Glomerular visceral epithelial cell (primary cell): ENCODE data around the gene RALGPS1.

ENCODE experiments used
- DNase-seq: peaks from one replicate; pipeline ENCODE4 v3.0.0-alpha.2; 2016; ENCODE audit errors: extremely low spot score

Gene RALGPS1

DNA sequence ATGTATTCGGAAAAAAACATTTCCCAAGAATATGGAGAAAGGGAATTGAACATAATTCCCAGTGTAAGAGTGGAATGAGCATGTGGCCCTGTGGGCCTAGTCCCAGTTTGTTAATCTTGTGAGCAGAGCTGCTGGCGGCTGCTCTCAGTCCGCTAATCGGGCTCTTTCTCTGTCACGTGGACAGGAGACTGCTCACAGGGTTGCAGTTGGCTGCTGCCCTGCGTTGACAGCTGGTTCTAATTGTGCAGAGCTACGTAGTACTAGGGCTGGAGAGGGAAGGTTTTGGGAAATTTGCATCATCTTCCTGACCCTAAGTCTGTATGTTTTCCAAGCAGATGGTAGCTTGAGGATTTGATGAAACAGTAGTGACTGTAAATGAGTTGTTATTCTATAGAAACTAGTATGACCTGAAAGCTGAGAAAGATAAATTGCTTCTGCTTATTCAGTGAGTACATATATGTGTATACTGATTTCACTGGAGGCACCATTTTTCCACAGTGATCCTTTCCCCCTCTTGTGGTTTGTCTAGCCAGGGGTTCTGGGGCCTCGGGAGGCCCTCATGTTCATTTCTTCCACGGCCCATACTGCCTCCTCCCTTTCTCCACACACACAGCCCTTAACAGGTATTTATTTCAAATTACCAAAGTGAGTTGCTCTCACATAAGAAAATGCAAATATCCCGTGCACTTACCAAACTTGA, 107.2 kb downstream of the RALGPS1 start:
- no peak for DNase-seq

DNA sequence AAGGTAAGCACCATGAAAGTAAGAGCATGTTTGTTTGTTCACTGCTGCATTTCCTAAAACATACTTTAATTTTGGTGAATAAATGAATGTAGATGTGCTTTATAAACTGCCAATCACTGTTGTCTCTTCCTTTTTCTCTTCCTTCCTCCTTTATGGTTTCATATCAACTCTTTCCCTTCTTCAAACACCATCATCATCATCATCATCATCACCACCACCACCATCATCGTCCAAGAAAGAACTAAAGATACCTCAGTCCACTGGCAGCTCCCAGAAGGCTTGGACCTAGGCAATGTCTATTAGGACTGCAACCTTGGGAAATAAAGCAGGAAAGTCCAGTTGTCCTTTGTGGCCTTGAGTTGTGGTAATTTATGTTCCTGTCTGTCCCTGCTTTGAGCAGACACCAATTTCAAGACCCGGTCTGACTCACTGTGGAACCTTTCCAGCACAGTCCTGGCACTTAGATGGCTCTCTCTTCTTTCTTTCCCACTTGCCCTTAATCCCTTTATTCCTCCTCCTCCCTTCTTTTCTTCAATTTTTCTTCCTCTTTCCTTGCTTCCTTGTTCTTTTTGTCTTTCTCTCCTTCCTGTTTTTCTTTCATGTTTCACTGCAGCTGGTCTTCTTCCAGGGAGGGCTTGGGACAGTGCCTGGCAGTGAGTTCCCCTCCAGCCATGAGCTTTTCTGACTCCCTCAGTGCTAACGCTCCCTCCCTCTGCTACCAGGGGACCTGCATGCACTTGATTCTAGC, 108.5 kb downstream of the RALGPS1 start:
- DNase-seq = no peak

DNA sequence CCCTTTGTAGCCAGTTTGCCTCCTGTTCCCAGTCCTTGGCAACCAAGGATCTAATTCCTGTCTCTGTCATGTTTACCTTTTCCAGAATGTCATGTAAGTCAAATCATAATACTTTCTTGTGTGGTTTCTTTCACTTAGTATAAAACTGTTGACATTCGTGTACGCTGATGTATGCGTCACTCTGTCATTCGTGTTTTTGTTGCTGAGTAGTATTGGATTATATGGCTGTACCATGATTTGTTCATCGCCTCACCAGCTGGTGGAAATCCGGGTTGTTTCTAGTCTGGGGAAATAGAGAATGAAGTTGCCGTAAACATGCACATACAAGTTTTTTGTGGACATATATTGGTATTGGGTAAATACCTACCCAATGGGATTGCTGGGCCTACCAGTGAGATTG, 110.5 kb downstream of the RALGPS1 start:
- DNase-seq = no peak

DNA sequence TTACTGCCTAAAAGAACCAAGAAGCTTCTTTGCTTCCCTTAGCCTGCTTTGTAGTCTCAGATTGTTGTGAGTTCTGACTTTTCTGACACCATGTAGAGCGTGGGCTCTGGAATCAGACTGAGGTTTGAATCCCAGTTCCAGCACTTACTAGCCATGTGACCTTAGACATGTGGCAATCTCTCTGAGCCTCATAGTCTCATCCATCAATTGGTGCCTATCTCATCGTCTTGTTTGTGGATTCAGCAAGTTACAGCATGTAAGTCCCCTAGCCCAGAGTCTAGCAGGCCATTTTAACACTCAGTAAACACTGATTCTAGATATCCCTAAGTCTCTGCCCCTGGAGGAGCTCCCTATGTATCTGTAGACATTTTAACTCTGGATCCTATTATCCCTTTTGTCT, 113.1 kb downstream of the RALGPS1 start:
- DNase-seq = no peak

DNA sequence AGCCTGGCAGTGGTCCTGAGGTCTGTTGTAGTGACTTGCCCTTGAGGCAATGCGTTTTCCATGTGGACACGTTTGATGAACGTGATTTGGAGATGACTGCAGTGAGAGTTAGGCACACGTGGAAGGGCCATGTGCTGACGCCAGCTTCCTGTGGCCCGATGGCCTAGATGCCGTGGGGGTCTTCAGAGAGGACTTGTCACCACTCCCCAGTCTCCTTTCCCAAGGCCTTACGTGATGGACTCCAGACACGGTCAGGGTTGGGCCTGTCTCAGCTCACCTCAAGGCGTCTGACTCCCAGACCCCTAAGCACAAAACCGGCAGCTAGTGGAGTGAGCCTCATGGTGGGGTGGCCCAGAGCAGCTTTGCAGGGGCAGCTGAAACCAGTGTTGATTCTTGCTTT, 115.0 kb downstream of the RALGPS1 start:
- DNase-seq = no peak

DNA sequence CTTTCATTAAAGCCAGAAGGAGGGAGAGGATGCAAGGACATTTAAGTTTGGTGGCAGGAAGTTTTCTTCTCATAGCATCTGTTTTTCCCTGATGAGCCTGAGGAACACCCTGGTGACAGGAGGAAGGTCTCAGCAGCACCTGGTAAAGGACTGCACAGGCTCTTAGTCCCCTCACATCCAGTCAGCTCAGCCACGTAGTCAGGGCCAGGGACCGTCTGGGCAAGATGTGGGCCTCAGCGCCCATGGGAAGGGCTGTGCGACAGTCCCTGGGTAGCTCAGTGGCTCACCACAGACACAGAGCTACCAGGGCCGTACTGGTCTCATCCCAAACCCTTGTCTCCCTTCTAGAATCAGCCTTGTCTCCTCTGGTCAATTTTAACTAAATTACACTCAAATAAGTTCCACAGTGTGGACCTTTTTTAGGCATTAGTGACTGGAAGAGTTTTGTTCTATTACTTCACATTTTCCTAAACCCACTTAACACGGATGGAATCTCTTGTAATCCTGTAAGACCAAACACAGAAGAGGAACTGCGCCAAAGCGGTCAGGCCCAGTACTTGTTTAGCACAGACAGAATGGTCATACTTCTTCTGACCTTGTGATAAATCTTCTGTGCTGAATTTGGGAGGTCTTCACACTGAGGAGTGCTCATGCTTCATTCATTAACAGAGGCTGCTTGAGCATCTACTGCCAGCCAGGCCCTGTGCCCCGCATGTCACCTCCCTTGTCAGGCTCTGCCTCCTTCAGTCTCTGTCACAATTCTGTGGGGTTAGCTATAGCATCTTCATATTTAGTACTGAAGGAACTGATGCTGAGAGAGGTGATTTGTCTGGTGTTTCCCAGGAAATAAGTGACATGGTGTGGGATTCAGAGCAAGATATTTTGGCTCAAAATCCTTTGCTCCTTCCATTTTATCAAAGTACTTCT, 116.5 kb downstream of the RALGPS1 start:
- DNase-seq = no peak

DNA sequence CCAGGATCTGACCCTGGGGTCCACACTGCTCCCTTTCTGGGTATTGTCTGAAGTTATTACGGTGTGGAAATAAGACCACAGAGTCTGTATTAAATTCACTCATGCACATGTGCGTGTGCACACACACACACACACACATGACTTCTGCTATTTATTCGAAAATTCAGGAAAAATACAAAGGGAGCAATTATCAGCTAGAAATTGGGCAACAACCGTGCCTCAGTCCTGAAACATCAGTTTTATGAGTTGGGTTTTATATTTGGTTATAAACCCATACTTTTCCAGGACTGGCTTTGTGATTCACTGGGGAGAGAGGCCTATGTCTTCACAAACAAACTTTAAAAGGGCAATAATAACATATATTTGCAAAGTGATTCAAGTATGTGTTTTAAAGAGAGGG, 117.7 kb downstream of the RALGPS1 start:
- DNase-seq = no peak

DNA sequence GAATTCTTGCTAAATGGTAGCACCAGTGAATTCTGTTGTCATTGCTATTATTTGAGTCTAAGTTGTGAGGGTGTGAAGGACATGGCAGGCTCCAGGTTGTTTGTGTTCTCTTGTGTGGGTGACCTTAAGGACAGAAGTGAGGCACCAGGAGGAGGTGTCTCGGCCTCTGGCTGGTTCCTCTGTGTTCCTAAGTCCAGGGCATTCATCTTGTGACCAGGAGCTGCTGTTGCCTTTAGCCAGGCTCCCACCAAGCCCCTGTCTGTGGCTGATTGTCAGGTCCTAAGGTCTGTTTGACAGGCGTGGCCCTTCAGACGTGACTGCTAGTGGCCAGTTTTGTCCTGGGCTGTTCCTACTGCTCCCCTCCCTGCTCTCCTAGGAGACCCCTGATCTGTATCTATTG, 118.5 kb downstream of the RALGPS1 start:
- DNase-seq = no peak

DNA sequence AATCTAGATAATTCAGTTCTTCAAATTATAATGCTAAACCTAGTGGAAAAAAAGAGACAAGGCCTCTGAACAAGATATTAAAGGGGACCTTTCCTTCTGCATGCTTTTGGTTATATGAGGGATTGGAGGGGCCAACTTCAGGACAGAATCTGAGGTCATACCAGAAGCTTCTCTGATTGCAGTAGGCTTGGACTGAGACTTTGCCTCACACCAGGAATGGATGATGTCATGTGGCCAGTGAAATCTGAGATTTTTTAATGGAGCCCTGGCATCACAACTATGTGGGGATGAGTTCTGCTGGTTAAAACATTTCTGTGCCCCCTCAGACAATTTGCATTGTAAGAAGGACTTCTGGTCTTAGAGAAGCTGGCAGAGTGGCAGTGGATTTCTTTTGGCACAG, 119.2 kb downstream of the RALGPS1 start:
- DNase-seq = no peak

DNA sequence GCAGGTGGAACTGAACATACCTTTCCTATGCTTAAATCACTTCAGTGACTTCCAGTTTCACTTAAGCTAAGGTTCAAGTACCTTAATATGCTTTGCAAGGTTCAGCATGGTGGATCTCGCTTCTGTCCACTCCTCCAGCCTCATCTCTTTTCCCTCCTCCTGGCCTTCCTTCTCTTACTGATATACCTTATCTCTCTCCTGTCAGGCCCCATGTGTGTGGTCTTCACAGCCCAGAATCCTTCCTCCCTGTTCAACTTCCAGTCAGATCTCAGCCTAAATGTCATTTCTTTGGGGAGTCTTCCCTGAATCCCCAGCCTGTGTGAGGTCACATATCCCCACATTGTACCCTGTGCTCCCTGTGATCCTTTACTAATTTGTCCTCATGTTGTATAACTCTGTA, 120.1 kb downstream of the RALGPS1 start:
- no peak for DNase-seq

DNA sequence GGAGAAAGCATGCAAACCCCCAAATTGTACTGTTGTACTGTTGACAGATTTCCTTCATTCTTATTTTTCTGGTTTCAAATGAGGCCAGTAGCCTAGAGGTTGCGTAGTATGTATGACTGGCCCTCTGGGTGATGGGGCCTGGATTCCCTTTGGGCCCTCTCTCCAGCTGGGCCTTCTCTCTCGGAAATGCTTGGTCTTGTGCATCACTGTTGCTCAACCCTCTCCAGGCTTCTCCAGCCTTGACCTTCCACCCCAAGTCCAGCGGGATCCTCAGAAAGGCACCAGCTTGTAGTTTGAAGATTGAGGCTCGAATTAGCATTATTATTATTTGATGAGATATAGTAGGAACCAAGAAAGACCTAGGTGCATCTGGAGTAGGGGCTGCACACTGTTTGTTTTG, 120.8 kb downstream of the RALGPS1 start:
- no peak for DNase-seq

DNA sequence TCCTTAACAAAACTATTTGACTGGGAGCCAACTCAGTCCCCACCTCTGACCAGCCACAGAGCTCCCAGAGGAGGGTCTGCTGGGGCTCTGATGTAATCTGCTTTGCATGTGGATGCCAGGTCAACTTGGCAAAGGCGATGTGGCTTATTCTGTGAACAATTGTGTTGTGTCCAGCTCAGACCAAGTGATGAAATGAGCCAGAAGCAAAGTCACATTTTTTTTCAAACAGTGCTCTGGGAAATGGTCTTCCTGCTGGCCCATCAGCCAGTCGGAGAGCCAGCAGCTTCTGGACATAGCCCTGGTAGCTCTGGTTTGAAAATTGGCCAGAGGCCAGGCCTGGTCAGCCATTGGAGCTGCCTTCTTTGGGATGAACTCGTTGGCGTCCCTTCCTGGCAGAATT, 121.4 kb downstream of the RALGPS1 start:
- no peak for DNase-seq

DNA sequence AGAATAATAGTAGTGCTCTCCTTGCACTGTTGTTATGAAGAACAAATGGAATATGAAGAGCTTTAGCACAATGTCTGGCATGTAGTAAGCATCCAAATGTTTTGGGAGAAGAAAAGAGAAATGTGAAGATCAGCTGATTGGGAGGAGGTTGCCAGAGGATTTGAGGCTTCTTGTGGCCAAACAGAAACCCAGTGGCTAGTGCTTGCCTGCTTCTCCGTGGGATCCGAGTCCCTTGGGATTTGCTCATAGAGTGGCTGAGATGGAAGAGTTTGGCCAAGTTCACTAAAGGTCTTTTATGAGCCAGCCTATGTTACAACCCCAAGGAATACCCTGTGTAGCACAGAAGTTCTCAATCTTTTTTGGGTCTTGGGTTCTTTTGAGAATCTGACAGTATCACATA, 121.9 kb downstream of the RALGPS1 start:
- no peak for DNase-seq

DNA sequence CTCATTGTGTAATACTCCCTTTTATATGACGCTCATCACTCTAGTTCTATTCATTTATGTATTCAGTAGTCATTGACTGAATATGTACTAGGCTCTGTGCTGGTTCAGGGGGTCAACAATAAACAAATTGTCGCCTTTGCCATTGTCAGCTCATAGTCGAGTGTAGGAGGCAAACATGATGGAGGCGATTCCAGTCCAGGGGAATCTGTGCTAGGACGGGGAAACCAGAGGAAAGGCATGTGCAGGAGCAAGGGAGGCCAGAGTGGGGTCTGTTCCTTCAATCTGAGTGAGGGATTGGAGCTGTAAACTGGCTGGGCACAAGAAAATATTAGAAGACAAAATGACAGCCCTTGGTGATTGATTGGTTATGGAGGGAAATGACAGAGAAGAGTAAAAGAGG, 123.9 kb downstream of the RALGPS1 start:
- no peak for DNase-seq

DNA sequence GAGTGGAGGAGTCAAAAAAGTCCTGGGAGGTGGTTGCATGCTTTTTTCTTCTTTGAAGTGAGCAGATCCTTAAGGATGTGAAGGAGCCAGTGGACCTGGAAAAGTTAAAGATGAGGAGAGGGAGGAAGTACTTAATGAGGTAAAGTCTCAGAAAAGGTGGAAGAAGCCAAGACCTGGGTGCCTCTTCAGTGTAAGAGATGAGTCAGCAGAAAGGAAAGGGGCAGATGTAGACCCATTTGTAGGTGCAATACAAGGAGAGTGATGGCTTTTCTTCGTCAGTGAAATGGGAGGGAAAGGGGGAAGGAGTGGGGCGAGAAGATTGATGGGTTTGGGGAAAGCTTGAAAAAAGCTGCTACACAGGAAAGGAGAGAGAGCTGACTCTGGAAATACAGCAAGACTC, 124.9 kb downstream of the RALGPS1 start:
- DNase-seq = no peak

DNA sequence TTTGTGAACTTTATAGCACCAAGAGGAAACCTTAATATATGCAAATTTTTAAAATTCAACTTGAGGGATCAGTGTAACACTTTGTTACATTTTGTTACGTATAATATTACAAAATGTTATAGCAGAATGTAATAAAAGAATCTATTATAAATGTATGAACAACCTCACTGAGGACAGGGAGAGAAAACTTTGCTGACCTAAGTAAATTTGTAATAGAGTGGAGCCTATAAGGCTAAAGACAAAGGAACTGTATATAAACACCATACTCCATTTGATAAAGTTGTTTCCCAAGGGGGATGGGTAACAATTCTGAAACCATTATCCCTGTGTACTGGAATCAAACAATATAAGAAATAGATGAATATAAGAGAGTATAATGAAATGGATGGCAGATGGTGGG, 130.6 kb downstream of the RALGPS1 start:
- DNase-seq = no peak

DNA sequence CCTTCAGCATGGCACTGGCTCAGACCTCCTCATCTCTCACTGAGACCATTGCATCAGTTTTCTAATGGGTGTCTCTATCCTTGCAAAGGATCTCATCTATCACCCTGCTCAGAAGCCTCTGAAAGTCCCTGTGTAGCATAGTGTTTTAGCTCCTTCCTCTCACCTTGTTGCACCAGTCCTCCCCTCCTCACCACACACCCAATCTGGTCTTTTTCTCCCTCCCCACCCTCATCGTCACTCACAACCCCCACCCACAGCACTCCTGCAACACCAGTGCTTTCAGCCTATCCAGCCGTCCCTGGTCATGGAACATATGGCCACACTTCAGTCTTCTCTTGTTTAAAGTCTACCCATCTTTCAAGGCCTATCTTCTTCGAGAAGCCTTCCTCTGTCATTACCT, 133.4 kb downstream of the RALGPS1 start:
- DNase-seq = no peak

DNA sequence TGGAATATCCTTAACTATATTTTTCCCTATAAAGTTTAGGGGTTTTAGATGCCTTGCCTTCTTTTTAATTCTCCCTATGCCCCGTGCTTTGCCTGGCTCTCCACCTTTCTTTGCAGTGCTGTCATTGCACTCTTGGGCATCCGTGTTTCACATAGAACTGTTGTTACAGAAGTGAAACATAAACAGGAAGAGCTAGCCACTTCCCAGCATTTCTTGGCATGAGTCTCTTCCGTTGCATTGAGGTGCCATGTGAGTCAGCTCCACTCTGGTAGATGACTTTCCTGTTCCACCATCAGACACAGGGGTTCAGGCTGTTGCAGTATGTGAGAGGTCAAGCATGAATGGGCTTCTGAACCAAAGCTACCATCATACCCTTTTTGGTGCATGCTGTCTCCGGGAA, 134.5 kb downstream of the RALGPS1 start:
- DNase-seq = peak; percentile 62

DNA sequence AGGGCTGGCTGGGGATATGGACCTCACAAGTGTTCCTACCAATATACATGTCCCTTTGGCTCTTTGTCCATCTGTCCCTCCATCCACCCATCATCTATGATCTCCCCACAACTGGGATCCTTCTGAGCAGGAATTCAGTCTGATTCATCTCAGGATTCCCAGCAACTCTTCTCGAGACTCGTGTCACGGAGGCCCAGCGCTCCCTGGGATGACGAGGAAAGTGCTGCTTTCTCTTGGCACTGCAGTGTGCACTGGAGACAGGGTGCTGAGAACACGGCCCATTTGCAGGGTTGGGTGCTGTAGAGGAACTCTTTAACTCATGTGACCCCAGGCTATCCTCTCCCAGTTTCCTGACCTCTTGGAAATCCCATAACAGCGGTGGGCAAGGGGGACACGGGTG, 135.0 kb downstream of the RALGPS1 start:
- no peak for DNase-seq

DNA sequence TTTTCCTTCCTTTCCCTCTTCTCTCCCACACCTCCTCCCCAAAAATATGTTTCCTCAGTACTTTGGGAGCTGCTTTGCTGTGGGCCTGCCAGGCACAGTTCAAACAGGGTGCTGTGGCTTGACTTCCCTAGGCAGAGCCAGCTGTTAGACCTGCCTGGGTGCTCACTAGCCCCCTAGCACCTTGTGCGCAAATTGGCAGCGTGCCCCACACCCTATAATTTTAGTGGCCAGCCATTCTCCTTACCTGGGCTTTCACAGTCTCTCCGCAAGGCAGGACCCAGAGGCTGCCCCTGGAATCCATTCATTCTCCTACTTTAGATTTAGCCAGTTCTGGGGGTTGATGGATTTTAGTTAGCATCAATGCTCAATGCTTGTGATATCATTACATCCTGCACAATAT, 135.6 kb downstream of the RALGPS1 start:
- DNase-seq = no peak

DNA sequence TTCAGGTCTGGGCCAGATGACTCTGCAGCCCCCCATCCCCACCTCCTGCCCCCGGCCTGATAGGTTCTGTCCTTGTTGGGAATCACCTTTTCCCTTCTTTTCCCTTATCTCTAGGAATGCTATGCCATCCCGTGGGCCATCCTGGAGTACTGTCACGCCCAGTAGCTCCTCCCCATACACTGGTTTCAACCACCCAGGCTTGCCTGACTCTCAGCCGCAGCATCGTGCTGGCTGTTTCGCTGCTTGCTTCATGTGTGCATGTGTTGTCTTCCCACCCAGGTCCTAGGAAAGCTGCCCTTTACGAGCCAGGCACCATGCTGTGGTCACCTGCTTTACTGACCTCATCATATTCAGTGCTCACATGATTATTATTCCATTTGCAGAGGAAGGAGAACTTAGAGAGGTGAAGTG, 136.0 kb downstream of the RALGPS1 start:
- no peak for DNase-seq

DNA sequence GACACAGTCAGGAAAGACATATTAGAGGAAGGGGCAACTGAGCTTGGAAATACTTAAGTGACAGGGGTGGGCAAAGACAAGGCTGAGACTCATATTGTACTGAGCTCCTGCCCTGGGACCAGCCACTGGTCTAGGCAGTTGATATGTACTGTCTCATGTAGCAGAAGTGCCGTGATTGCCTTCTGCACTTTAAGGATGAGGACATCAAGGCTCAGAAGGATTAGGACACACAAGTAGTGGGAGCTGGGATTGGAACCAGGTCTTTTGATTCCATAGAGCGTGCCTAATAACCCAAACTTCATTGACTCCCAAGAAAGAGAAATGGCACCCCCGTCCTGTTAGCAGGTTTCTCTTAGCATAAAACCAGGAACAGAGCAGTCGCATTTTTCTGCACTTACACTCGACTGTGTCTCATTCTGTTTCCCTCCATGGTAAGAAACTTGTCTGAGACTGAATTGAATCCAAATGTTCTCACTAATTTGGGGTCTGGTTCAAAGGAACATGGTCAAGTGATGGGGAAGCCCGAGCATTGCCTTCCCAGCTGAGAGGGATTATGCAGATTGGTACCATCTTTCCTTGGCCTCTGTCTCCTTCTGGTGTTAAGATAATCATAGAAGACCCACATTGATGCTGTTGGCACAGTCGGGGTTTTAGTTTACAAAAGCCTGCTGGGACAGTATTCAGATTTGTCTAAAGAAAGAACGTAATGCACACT, 137.5 kb downstream of the RALGPS1 start:
- no peak for DNase-seq
